ENCODE data around the gene CRACR2A.

The CRACR2A gene

DNA sequence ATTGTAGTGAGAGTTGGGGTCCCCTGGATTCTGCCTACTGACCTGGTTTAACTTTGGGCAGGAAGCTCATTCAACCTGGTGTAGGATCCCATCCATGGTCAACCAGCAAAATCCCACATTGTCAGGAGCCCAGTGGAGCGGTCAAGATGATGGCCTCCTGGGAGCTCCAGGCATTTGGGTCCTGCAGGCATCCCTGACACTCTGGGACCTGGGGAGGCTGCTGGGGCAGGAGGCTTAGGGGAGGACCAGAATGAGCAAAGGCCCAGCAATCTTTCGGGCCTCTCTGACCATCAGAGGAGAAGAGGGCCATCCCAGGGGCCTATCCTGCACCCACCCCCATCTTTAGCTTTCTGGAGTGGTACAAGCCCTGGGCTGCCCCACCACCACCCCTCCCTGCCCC is 157.9 kb downstream of the CRACR2A start:
- TF ChIP-seq, protein P1, sequence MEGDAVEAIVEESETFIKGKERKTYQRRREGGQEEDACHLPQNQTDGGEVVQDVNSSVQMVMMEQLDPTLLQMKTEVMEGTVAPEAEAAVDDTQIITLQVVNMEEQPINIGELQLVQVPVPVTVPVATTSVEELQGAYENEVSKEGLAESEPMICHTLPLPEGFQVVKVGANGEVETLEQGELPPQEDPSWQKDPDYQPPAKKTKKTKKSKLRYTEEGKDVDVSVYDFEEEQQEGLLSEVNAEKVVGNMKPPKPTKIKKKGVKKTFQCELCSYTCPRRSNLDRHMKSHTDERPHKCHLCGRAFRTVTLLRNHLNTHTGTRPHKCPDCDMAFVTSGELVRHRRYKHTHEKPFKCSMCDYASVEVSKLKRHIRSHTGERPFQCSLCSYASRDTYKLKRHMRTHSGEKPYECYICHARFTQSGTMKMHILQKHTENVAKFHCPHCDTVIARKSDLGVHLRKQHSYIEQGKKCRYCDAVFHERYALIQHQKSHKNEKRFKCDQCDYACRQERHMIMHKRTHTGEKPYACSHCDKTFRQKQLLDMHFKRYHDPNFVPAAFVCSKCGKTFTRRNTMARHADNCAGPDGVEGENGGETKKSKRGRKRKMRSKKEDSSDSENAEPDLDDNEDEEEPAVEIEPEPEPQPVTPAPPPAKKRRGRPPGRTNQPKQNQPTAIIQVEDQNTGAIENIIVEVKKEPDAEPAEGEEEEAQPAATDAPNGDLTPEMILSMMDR (IDR thresholded peaks at IDR 0.05; ENCODE audit: low read depth, low read length, missing control alignments): no peak

DNA sequence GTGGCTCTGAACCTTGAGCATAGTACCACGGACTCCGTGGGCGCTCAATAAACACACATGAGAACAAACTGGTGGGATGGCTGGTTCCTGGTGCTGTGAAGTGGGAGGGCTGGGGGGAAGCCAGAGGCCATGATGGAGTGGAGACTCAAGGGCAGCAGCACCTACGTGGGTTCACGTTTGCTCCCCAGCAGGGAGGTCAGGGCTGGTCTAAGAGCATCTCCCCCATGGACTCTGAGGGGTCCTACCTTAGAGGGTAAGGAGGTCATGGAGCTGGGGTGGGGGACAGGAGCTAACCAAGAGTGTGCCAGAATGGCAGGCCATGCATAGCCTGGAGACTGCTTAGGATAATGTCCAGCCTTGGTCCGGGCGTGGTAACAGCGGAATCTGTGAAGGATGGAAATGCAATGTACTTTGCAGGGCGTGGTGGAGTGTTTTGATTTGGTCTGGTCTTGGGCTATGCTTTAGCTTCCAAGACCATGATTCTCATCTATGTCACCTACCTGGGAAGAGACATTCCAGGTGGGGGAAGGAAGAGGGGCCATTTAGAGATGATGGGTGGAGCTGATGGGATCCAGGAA is 158.9 kb downstream of the CRACR2A start:
- TF ChIP-seq, protein P1 (IDR thresholded peaks at IDR 0.05; ENCODE audit: low read depth, low read length, missing control alignments): no peak
- no peak overlapping the region for H3K4me3 ChIP-seq (ENCODE audit: low read depth, low read length)
- DNase-seq (ENCODE audit: low read depth): no peak

More for the DNA sequence above, 157.9 kb downstream of the CRACR2A start:
- H3K4me3 ChIP-seq (ENCODE audit: low read depth, low read length): no peak overlapping the region
- no peak for DNase-seq (ENCODE audit: low read depth)

DNA sequence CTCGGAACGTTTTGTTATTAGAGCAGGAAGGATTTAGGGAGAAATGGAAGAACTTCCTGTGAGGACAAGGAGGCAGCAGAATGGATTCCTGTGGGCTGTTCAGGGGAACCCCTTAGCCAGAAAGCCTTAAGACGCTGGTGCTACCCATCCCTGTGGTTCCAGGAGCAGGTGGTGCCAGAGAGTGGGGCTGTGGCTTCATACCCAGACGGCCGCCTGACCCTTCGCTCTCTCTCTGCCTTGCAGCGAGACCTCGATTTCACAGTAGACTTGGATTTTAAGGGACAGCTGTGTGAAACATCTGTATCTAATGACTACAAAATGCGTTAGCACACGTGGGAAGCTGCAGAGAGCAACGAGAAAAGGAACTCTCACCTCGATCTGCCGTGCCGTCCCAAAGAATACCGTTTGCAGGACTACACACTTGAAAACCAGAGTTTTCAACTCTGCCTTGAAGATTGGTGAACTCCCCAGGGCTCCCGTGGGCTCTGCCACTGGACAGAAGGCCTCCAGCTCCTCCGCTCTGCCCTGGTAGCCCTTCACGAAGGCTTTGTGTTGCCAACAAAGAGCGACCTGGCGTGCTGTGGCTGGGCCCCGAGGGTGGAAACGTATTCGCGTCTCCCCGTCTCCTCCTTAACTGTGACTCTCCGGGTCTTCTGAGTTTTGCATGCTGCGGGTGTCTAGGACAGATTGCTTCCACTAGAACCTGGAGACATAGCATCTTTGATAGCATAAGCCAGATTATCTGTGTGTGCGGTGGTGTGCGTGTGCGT is 159.9 kb downstream of the CRACR2A start:
- H3K4me3 ChIP-seq (ENCODE audit: low read depth, low read length): no peak overlapping the region
- DNase-seq (ENCODE audit: low read depth): no peak

DNA sequence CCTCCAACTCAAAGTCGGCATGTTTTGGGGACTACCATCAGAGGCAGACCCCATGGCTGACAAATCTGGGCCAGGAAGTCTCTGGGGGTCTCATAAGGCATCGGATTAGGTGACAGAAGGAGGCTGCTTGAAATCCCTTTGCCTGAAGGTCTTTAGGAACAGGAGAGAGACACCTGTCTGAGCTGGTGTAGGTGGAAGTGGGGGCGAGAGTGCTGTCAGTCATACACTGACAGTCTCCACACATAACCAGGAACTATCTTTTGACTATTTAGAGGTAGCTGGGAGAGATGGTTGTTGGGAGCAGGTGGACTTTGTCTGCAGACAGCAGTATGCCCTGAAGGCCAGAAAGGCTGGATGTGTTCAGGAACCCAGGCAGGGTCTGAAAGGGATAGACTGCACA is 163.2 kb downstream of the CRACR2A start:
- DNase-seq (ENCODE audit: low read depth): no peak
- H3K4me3 ChIP-seq (ENCODE audit: low read depth, low read length): no peak overlapping the region
- TF ChIP-seq, protein P1 (IDR thresholded peaks at IDR 0.05; ENCODE audit: low read depth, low read length, missing control alignments): no peak

More for the DNA sequence above, 159.9 kb downstream of the CRACR2A start:
- TF ChIP-seq, protein P1 (IDR thresholded peaks at IDR 0.05; ENCODE audit: low read depth, low read length, missing control alignments): no peak

DNA sequence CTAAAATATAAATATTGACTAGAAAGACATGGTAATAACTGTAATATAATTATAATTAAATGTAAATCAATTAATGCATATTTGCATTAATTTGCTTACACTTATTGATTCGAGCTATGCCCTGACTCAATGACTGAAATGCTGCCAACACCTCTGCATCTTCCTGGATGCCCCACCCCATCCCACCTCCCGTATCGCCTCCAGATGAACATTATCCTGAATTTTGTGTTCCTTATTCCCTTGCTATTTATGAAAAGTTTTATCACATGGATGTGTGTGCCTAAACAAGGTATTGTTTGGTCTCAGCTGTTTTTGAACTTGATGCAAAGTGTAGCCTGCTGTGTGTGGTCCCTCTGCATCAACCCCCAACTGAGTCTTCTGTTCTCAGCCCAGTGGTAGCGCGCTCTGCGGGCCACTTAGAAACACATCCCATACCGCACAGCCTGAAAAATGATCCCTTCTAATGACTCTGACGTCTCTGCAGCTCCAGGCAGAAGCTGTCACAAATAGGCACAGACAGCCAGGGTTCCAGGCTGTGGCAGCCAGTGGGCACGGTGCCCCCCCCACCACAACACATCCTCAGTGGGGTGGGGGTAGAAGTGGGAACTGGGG is 165.4 kb downstream of the CRACR2A start:
- TF ChIP-seq, protein P1 (IDR thresholded peaks at IDR 0.05; ENCODE audit: low read depth, low read length, missing control alignments): no peak
- no peak overlapping the region for H3K4me3 ChIP-seq (ENCODE audit: low read depth, low read length)
- no peak for DNase-seq (ENCODE audit: low read depth)

DNA sequence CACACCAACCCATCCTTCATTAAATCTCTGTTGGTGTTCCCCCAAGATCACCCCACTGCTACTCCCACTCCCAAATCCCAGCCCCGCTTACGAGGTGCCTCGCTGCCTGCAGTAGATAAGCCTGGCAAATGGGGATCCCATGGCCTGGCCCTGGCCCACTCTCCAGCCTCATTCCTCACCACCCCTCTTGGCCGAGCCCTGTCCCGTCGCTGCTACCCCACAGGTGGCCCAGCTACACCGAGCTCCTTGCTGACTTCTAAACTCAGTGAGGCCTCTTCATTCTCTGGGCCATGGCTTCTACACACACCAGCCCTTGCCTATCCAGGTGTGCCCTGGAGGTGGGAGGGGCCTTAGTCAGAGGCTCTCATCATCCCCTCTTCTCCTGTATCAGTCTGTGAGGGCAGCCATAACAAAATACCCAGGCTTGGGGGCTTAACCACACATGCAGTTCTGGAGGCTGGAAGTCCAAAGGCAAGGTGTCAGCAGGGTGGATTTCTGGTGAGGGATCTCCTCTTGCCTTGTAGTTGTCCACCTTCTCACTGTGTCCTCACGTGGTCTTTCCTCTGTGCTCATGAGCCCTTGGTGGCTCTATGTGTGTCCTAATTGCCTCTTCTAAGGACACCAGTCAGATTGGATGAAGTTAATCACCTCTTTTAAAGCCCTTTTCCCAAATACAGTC is 169.1 kb downstream of the CRACR2A start:
- H3K4me3 ChIP-seq (ENCODE audit: low read depth, low read length): no peak overlapping the region
- DNase-seq (ENCODE audit: low read depth): no peak
- TF ChIP-seq, protein P1 (IDR thresholded peaks at IDR 0.05; ENCODE audit: low read depth, low read length, missing control alignments): no peak
